Rectal smooth muscle tissue (tissue), 1 donor: Measurements from ENCODE around the gene LCN12.
A peak's percentile ranks its signal among the peaks of the same experiment; 100 is the strongest.

Experiments
- H3K27ac ChIP-seq: one replicate; pipeline ENCODE4 v1.7.0; 2013; ENCODE audit warnings: low read depth, low read length, inconsistent platforms
- H3K27me3 ChIP-seq: one replicate; pipeline ENCODE4 v1.7.0; 2013; ENCODE audit warnings: low read length; ENCODE audit not compliant: control insufficient read depth, insufficient read depth
- H3K36me3 ChIP-seq: one replicate; pipeline ENCODE4 v1.7.0; 2013; ENCODE audit warnings: low read length; ENCODE audit not compliant: control insufficient read depth, insufficient read depth
- H3K4me1 ChIP-seq: one replicate; pipeline ENCODE4 v1.7.0; 2013; ENCODE audit warnings: low read length; ENCODE audit not compliant: control insufficient read depth, insufficient read depth
- H3K4me3 ChIP-seq: one replicate; pipeline ENCODE4 v1.7.0; 2013; ENCODE audit warnings: low read length
- H3K9ac ChIP-seq: one replicate; pipeline ENCODE4 v1.7.0; 2013; ENCODE audit warnings: low read length

Gene LCN12

GRCh38 chr9:136951541-136952320 lies at the start of gene LCN12:
LCN12 (plus strand) TSS chr9:136952273; CDS start chr9:136952328, 55 bp downstream.
- Histone ChIP-seq H3K9ac (no peak within 1 kb of the TSS), H3K4me1 (no peaks in the 10 kb centered on the region), H3K4me3 (no peak within 1 kb of the TSS), H3K27me3 (no peaks in the 10 kb centered on the region), H3K36me3 (no peaks in the 10 kb centered on the region), H3K27ac (no peak within 1 kb of the TSS)

GRCh38 chr9:136903041-136903554 lies 49.0 kb upstream of the LCN12 start:
- Histone ChIP-seq H3K36me3 (peaks cover 26% of the 10 kb centered on the region), H3K27ac (peak overlapping the region; percentile 36), H3K27me3 (no peaks in the 10 kb centered on the region), H3K4me3 (peak overlapping the region; percentile 18), H3K9ac (no peak overlapping the region), H3K4me1 (peaks cover 13% of the 10 kb centered on the region)

GRCh38 chr9:136906266-136906665 lies 45.8 kb upstream of the LCN12 start:
- Histone ChIP-seq H3K36me3 (peaks cover 14% of the 10 kb centered on the region), H3K27ac (no peak overlapping the region), H3K9ac (no peak overlapping the region), H3K4me3 (no peak overlapping the region), H3K4me1 (peaks cover 12% of the 10 kb centered on the region), H3K27me3 (no peaks in the 10 kb centered on the region)

- Histone ChIP-seq H3K27ac (no peak overlapping the region), H3K9ac (no peak overlapping the region), H3K36me3 (peaks cover 14% of the 10 kb centered on the region), H3K4me3 (no peak overlapping the region), H3K27me3 (no peaks in the 10 kb centered on the region), H3K4me1 (peaks cover 4% of the 10 kb centered on the region)
Observed at GRCh38 chr9:136907011-136907914, 44.8 kb upstream of the LCN12 start.

GRCh38 chr9:136910197-136910900 lies 41.7 kb upstream of the LCN12 start:
- Histone ChIP-seq H3K27me3 (no peaks in the 10 kb centered on the region), H3K4me3 (no peak overlapping the region), H3K4me1 (no peaks in the 10 kb centered on the region), H3K9ac (no peak overlapping the region), H3K27ac (no peak overlapping the region), H3K36me3 (peaks cover 21% of the 10 kb centered on the region)

- H3K36me3 ChIP-seq: peaks cover 25% of the 10 kb centered on the region
Observed at GRCh38 chr9:136910901-136911245, 41.2 kb upstream of the LCN12 start.

GRCh38 chr9:136913701-136914438 lies 38.2 kb upstream of the LCN12 start:
- no peaks in the 10 kb centered on the region for H3K27me3 ChIP-seq
- H3K4me1 ChIP-seq: no peaks in the 10 kb centered on the region
- no peak overlapping the region for H3K27ac ChIP-seq
- H3K4me3 ChIP-seq: no peak overlapping the region
- H3K36me3 ChIP-seq: peaks cover 29% of the 10 kb centered on the region
- no peak overlapping the region for H3K9ac ChIP-seq

More at GRCh38 chr9:136910901-136911245, 41.2 kb upstream of the LCN12 start:
- Histone ChIP-seq H3K27me3 (no peaks in the 10 kb centered on the region), H3K27ac (no peak overlapping the region), H3K4me1 (no peaks in the 10 kb centered on the region), H3K4me3 (no peak overlapping the region), H3K9ac (no peak overlapping the region)

- Histone ChIP-seq H3K4me3 (no peak overlapping the region), H3K9ac (no peak overlapping the region), H3K36me3 (peaks cover 41% of the 10 kb centered on the region), H3K27ac (no peak overlapping the region), H3K27me3 (no peaks in the 10 kb centered on the region), H3K4me1 (no peaks in the 10 kb centered on the region)
Observed at GRCh38 chr9:136915632-136916329, 36.3 kb upstream of the LCN12 start.

GRCh38 chr9:136916330-136917184 lies 35.5 kb upstream of the LCN12 start:
- peaks cover 45% of the 10 kb centered on the region for H3K36me3 ChIP-seq
- H3K27me3 ChIP-seq: no peaks in the 10 kb centered on the region
- no peaks in the 10 kb centered on the region for H3K4me1 ChIP-seq
- H3K9ac ChIP-seq: no peak overlapping the region
- no peak overlapping the region for H3K4me3 ChIP-seq
- H3K27ac ChIP-seq: no peak overlapping the region

- Histone ChIP-seq H3K9ac (no peak overlapping the region), H3K27ac (no peak overlapping the region), H3K4me3 (no peak overlapping the region), H3K4me1 (no peaks in the 10 kb centered on the region), H3K36me3 (peaks cover 45% of the 10 kb centered on the region), H3K27me3 (no peaks in the 10 kb centered on the region)
Observed at GRCh38 chr9:136917902-136918301, 34.2 kb upstream of the LCN12 start.
